Activated CD4-positive, alpha-beta T cell treated with anti-CD3 and anti-CD28 coated beads, Interleukin-10, Interleukin-2, amounts not matched to agents 100 ng/mL and 50 ng/mL, durations not matched to agents 16 hours and 8 hours (primary cell): ENCODE data around the gene NVL.
"Not testable (repeated sequence)": the region's sequence is repeated elsewhere in the genome, so short reads cannot be mapped to it uniquely, and the experiment has no call there.

Experiments
- DNase-seq: peaks from one replicate; pipeline ENCODE4 v3.0.0-alpha.2; 2020

NVL gene

GRCh38 chr1:224329842-224330753 is at the start of gene NVL:
Gene NVL, minus strand, starts transcription at chr1:224330172. Its CDS starts 45 bp downstream, at chr1:224330127.
- peak; percentile 89 for DNase-seq

GRCh38 chr1:224378855-224379631 is 49.1 kb upstream of the NVL start:
- DNase-seq, result no peak

GRCh38 chr1:224377676-224378006 is 47.7 kb upstream of the NVL start:
- DNase-seq, result peak; percentile 84

GRCh38 chr1:224375059-224375458 is 45.1 kb upstream of the NVL start:
- peak; percentile 45 for DNase-seq

- DNase-seq, result no peak
Measured at GRCh38 chr1:224373008-224373590, 43.1 kb upstream of the NVL start.

- DNase-seq, result peak; percentile 55
Measured at GRCh38 chr1:224368409-224368808, 38.4 kb upstream of the NVL start.

GRCh38 chr1:224359207-224359606 is 29.2 kb upstream of the NVL start:
- DNase-seq, result no peak

GRCh38 chr1:224358237-224358636 is 28.3 kb upstream of the NVL start:
- DNase-seq, result no peak

GRCh38 chr1:224357626-224358124 is 27.7 kb upstream of the NVL start:
- no peak for DNase-seq

GRCh38 chr1:224356685-224357625 is 27.0 kb upstream of the NVL start, which contains the start of gene CNIH4:
Gene CNIH4, plus strand, starts transcription at chr1:224356879. Its CDS starts 46 bp downstream, at chr1:224356925.
- DNase-seq, result peak; percentile 97

- DNase-seq, result no peak
Measured at GRCh38 chr1:224353975-224354925, 24.3 kb upstream of the NVL start.

- not testable (repeated sequence) for DNase-seq
Measured at GRCh38 chr1:224352436-224353085, 22.6 kb upstream of the NVL start.

- not testable (repeated sequence) for DNase-seq
Measured at GRCh38 chr1:224349716-224350115, 19.7 kb upstream of the NVL start.

GRCh38 chr1:224348137-224348536 is 18.2 kb upstream of the NVL start:
- DNase-seq, result no peak

- no peak for DNase-seq
Measured at GRCh38 chr1:224343679-224344078, 13.7 kb upstream of the NVL start.

GRCh38 chr1:224340453-224341384 is 10.7 kb upstream of the NVL start:
- peak; percentile 32 for DNase-seq

- DNase-seq, result no peak
Measured at GRCh38 chr1:224339442-224340033, 9.6 kb upstream of the NVL start.

GRCh38 chr1:224338150-224338838 is 8.3 kb upstream of the NVL start:
- DNase-seq, result no peak
